NCI-H1694 treated with DMSO at 0.1 percent for 48 hours (cell line): ENCODE data around the gene NTN1.

Experiments used
- DNase-seq: peaks from one replicate; lab custom pipeline; 2025; lab: John Stamatoyannopoulos, UW

The NTN1 gene

GRCh38 chr17:9037736-9038135 is 16.4 kb downstream of the NTN1 start:
- no peak for DNase-seq

GRCh38 chr17:9038380-9038779 is 17.1 kb downstream of the NTN1 start:
- DNase-seq: no peak

- peak; percentile 97 for DNase-seq
Observed at GRCh38 chr17:9044772-9045463, 23.6 kb downstream of the NTN1 start.

- DNase-seq: no peak
Observed at GRCh38 chr17:9050801-9051401, 29.6 kb downstream of the NTN1 start.

GRCh38 chr17:9051561-9051960 is 30.3 kb downstream of the NTN1 start:
- no peak for DNase-seq

- no peak for DNase-seq
Observed at GRCh38 chr17:9052921-9053320, 31.6 kb downstream of the NTN1 start.

GRCh38 chr17:9053406-9053805 is 32.1 kb downstream of the NTN1 start:
- no peak for DNase-seq

GRCh38 chr17:9054126-9054975 is 33.0 kb downstream of the NTN1 start:
- no peak for DNase-seq

GRCh38 chr17:9055281-9055680 is 34.0 kb downstream of the NTN1 start:
- no peak for DNase-seq

- no peak for DNase-seq
Observed at GRCh38 chr17:9056566-9056965, 35.3 kb downstream of the NTN1 start.

GRCh38 chr17:9057310-9057709 is 36.0 kb downstream of the NTN1 start:
- no peak for DNase-seq

GRCh38 chr17:9062399-9062902 is 41.1 kb downstream of the NTN1 start:
- no peak for DNase-seq

- no peak for DNase-seq
Observed at GRCh38 chr17:9064311-9064834, 43.1 kb downstream of the NTN1 start.

- DNase-seq: no peak
Observed at GRCh38 chr17:9071016-9071415, 49.7 kb downstream of the NTN1 start.

- no peak for DNase-seq
Observed at GRCh38 chr17:9071811-9072498, 50.6 kb downstream of the NTN1 start.

GRCh38 chr17:9072696-9073339 is 51.5 kb downstream of the NTN1 start:
- DNase-seq: no peak

GRCh38 chr17:9074131-9074530 is 52.8 kb downstream of the NTN1 start:
- DNase-seq: no peak

- no peak for DNase-seq
Observed at GRCh38 chr17:9079461-9080103, 58.3 kb downstream of the NTN1 start.

- DNase-seq: no peak
Observed at GRCh38 chr17:9080296-9080914, 59.1 kb downstream of the NTN1 start.

GRCh38 chr17:9080983-9081382 is 59.7 kb downstream of the NTN1 start:
- no peak for DNase-seq

- DNase-seq: no peak
Observed at GRCh38 chr17:9086577-9086976, 65.3 kb downstream of the NTN1 start.
